PC-3 (cell line): ENCODE data around the gene PKP1. TPM values are rescaled to one million over a fixed set of nuclear protein-coding genes. Genes with fewer than 3 reads are reported as not detected.

Experiments used
- ATAC-seq: fragments of 200-7000 bp; cut with Tn5 transposase; 2 replicates; pipeline ENCODE4 v1.9.1; 2020; ENCODE audit warnings: mild to moderate bottlenecking, moderate library complexity
- BruUV-seq: library from RNA; stranded (reverse); fragments of 400-500 nt; replicated peaks from 2 replicates; lab custom pipeline; 2021; lab: Mats Ljungman, UMichigan
- CTCF ChIA-PET: fragments of 300-600 bp; sonication (Branson Sonifier 250); formaldehyde crosslinking; loops from one replicate; lab custom pipeline; 2022; ENCODE audit warnings: antibody characterized with exemption; lab: Charles Lee
- POLR2A ChIA-PET: fragments of 300-600 bp; sonication (Branson Sonifier 250); formaldehyde crosslinking; loops from one replicate; lab custom pipeline; 2022; ENCODE audit warnings: antibody characterized with exemption; ENCODE audit not compliant: unreplicated experiment; lab: Charles Lee
- DNase-seq: peaks from one replicate; pipeline ENCODE4 v3.0.0-alpha.2; 2015
- H2AFZ ChIP-seq: fragments of 300-600 bp; sonication (generic); 2 replicates; pipeline ENCODE4 v1.6.0; 2016; ENCODE audit warnings: antibody characterized with exemption, low read length
- H3F3A ChIP-seq: fragments of 300-600 bp; sonication (generic); one replicate; pipeline ENCODE4 v1.6.0; 2017; ENCODE audit warnings: antibody characterized with exemption, low read length, control low read depth, mild to moderate bottlenecking; ENCODE audit not compliant: unreplicated experiment
- H3K27ac ChIP-seq: fragments of 300-600 bp; sonication (generic); 2 replicates; pipeline ENCODE4 v1.5.1; 2016; ENCODE audit warnings: mild to moderate bottlenecking, low read length
- H3K27me3 ChIP-seq: fragments of 300-600 bp; sonication (generic); 2 replicates; pipeline ENCODE4 v1.6.1; 2016; ENCODE audit warnings: low read length, mixed read lengths
- H3K36me3 ChIP-seq: fragments of 300-600 bp; sonication (generic); 2 replicates; pipeline ENCODE4 v1.6.1; 2016; ENCODE audit warnings: low read depth, mixed run types, low read length, mixed read lengths
- H3K4me1 ChIP-seq: fragments of 300-600 bp; sonication (generic); 2 replicates; pipeline ENCODE4 v1.5.1; 2016; ENCODE audit warnings: low read length; ENCODE audit not compliant: insufficient read depth
- H3K4me2 ChIP-seq: fragments of 300-600 bp; sonication (generic); 2 replicates; pipeline ENCODE4 v1.6.0; 2016; ENCODE audit warnings: low read length
- H3K4me3 ChIP-seq: fragments of 300-600 bp; sonication (generic); 2 replicates; pipeline ENCODE4 v1.5.1; 2016; ENCODE audit warnings: mild to moderate bottlenecking, low read length, mixed read lengths
- H3K79me2 ChIP-seq: fragments of 300-600 bp; sonication (generic); 2 replicates; pipeline ENCODE4 v1.6.1; 2017; ENCODE audit warnings: low read length, mixed read lengths
- H3K9ac ChIP-seq: fragments of 300-600 bp; sonication (generic); 2 replicates; pipeline ENCODE4 v1.6.0; 2016; ENCODE audit warnings: mild to moderate bottlenecking, low read length
- H3K9me2 ChIP-seq: fragments of 300-600 bp; sonication (generic); replicated peaks from 2 replicates; pipeline ENCODE4 v1.6.1; 2016; ENCODE audit warnings: mixed run types, low read length, mixed read lengths
- H3K9me3 ChIP-seq: fragments of 300-600 bp; sonication (generic); 2 replicates; pipeline ENCODE4 v1.6.1; 2016; ENCODE audit warnings: low read length, mixed read lengths
- H4K20me1 ChIP-seq: fragments of 300-600 bp; sonication (generic); 2 replicates; pipeline ENCODE4 v1.6.1; 2016; ENCODE audit warnings: low read length, mixed read lengths
- EZH2 ChIP-seq: fragments of 300-600 bp; sonication (generic); IDR thresholded peaks from one replicate; pipeline ENCODE4 v1.6.1; 2017; ENCODE audit warnings: antibody characterized with exemption, mild to moderate bottlenecking, low read length; ENCODE audit not compliant: unreplicated experiment
- EZH2phosphoT487 ChIP-seq: fragments of 300-600 bp; sonication (generic); IDR thresholded peaks from 2 replicates; pipeline ENCODE4 v1.6.1; 2018; ENCODE audit warnings: mild to moderate bottlenecking, antibody characterized with exemption, low read length, borderline replicate concordance
- intact Hi-C: fragments of 100-400 bp; cut with micrococcal nuclease; formaldehyde crosslinking; loops from 2 replicates; pipeline ENCODE4 v1.9.0; 2023
- total RNA-seq: library from RNA; depleted of rRNA; stranded (reverse); fragments of >200 nt; gene quantifications from 2 replicates; pipeline ENCODE4 v1.2.3, GENCODE V29; 2014
- TF ChIP-seq, protein P1 (sequence below): fragments of 300-600 bp; sonication (generic); conservative IDR thresholded peaks from 2 replicates; pipeline ENCODE4 v1.5.1; 2017; ENCODE audit warnings: antibody characterized with exemption, low read depth, mild to moderate bottlenecking, low read length

The PKP1 gene
- total RNA-seq, 1 experiment from 2014 or later, result 211 TPM

- CTCF ChIA-PET, result interaction anchor here (0.6 to 1.8 kb wide), 5 partner anchors 11 to 294 kb away, joined by 4 to 14 read pairs (median 10); no protein-coding TSS in a partner anchor
- BruUV-seq, result no TSS peak
- Histone ChIP-seq H3K9me3 (no peaks in the 10 kb centered on the region), H3F3A (peaks cover 11% of the 10 kb centered on the region), H3K9me2 (no peaks in the 10 kb centered on the region), H3K4me2 (peak overlapping the region; percentile 71), H3K79me2 (no peaks in the 10 kb centered on the region), H3K4me1 (peaks cover 44% of the 10 kb centered on the region), H3K9ac (peak overlapping the region; percentile 76; the same call in 1 of the 2 replicates), H2AFZ (no peak overlapping the region), H3K27me3 (no peaks in the 10 kb centered on the region), H4K20me1 (no peaks in the 10 kb centered on the region), H3K4me3 (no peak overlapping the region), H3K36me3 (no peaks in the 10 kb centered on the region), H3K27ac (peak overlapping the region; percentile 83)
- intact Hi-C loops, result loop anchor here (1.0 kb wide), 1 partner anchor 96 kb away; no protein-coding TSS in a partner anchor
- POLR2A ChIA-PET, result interaction anchor here (1.4 to 2.6 kb wide), 2 partner anchors 10 to 17 kb away, joined by 9 to 19 read pairs; partner anchors contain the start of gene PKP1
- no peak for ATAC-seq
- TF ChIP-seq, protein P1, sequence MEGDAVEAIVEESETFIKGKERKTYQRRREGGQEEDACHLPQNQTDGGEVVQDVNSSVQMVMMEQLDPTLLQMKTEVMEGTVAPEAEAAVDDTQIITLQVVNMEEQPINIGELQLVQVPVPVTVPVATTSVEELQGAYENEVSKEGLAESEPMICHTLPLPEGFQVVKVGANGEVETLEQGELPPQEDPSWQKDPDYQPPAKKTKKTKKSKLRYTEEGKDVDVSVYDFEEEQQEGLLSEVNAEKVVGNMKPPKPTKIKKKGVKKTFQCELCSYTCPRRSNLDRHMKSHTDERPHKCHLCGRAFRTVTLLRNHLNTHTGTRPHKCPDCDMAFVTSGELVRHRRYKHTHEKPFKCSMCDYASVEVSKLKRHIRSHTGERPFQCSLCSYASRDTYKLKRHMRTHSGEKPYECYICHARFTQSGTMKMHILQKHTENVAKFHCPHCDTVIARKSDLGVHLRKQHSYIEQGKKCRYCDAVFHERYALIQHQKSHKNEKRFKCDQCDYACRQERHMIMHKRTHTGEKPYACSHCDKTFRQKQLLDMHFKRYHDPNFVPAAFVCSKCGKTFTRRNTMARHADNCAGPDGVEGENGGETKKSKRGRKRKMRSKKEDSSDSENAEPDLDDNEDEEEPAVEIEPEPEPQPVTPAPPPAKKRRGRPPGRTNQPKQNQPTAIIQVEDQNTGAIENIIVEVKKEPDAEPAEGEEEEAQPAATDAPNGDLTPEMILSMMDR, result no peak
- no peak for TF ChIP-seq EZH2
- TF ChIP-seq EZH2phosphoT487, result no peak
- DNase-seq, result peak; percentile 91
Measured at GRCh38 chr1:201265756-201266155, 17.6 kb upstream of the PKP1 start.

DNA sequence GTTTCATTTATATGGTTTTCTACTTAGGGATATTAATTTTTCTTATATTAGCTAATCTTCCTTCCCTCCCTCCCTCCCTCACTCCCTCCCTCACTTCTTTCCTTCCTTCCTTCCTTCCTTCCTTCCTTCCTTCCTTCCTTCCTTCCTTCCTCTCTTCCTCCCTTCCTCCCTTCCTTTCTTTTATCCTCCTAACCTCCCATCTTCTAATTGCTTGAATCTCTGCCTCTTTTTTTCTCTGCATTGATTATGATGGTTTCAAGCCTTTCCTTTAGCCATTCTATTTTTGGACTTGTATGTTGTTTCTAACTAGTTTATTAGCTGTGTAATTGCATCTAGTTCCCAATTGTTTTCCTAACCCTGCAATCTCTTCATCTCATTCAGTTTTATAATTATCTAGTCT is 17.0 kb upstream of the PKP1 start:
- ChIA-PET POLR2A (interaction anchor here (0.6 to 2.6 kb wide), 5 partner anchors 9 to 405 kb away, joined by 4 to 19 read pairs (median 7); partner anchors contain the start of gene PKP1), CTCF (interaction anchor here (0.6 to 1.8 kb wide), 10 partner anchors 9 to 295 kb away, joined by 3 to 14 read pairs (median 4); no protein-coding TSS in a partner anchor)
- TF ChIP-seq EZH2, result no peak
- no peak for TF ChIP-seq EZH2phosphoT487
- TF ChIP-seq, protein P1, result no peak
- ATAC-seq (no peak), DNase-seq (no peak)
- Histone ChIP-seq H3F3A (peaks cover 11% of the 10 kb centered on the region), H3K27me3 (no peaks in the 10 kb centered on the region), H3K4me2 (peak overlapping the region; percentile 71), H3K36me3 (no peaks in the 10 kb centered on the region), H3K9ac (peak overlapping the region; percentile 76), H3K4me3 (peak overlapping the region; percentile 37), H2AFZ (no peak overlapping the region), H3K27ac (peak overlapping the region; percentile 83), H3K9me2 (no peaks in the 10 kb centered on the region), H3K79me2 (no peaks in the 10 kb centered on the region), H4K20me1 (no peaks in the 10 kb centered on the region), H3K4me1 (peaks cover 44% of the 10 kb centered on the region), H3K9me3 (no peaks in the 10 kb centered on the region)
- no TSS peak for BruUV-seq
- intact Hi-C loops, result loop anchor here (1.0 kb wide), 1 partner anchor 95 kb away; no protein-coding TSS in a partner anchor

GRCh38 chr1:201266774-201267173 is 16.5 kb upstream of the PKP1 start:
- Histone ChIP-seq H3K9ac (peak overlapping the region; percentile 76), H3K4me1 (peaks cover 44% of the 10 kb centered on the region), H3K27me3 (no peaks in the 10 kb centered on the region), H2AFZ (no peak overlapping the region), H3K9me2 (no peaks in the 10 kb centered on the region), H3K27ac (peak overlapping the region; percentile 83), H3K79me2 (no peaks in the 10 kb centered on the region), H3K9me3 (no peaks in the 10 kb centered on the region), H3K4me3 (peak overlapping the region; percentile 37), H3K36me3 (no peaks in the 10 kb centered on the region), H3F3A (peaks cover 11% of the 10 kb centered on the region), H3K4me2 (peak overlapping the region; percentile 71), H4K20me1 (no peaks in the 10 kb centered on the region)
- peak; percentile 80 for ATAC-seq
- no TSS peak for BruUV-seq
- ChIA-PET CTCF (interaction anchor here (0.6 to 1.8 kb wide), 10 partner anchors 9 to 295 kb away, joined by 3 to 14 read pairs (median 3); no protein-coding TSS in a partner anchor), POLR2A (interaction anchor here (0.6 to 2.6 kb wide), 5 partner anchors 9 to 406 kb away, joined by 4 to 19 read pairs (median 7); partner anchors contain the start of gene PKP1)
- intact Hi-C loops, result loop anchor here (1.0 kb wide), 4 partner anchors 9 to 95 kb away; no protein-coding TSS in a partner anchor
- peak; percentile 100 for DNase-seq
- TF ChIP-seq, protein P1, result no peak
- TF ChIP-seq EZH2, result no peak
- TF ChIP-seq EZH2phosphoT487, result no peak
